Chondrocyte (in vitro differentiated cells): Measurements from ENCODE around the gene FBRSL1. TPM values are rescaled to one million over a fixed set of nuclear protein-coding genes. Genes with fewer than 3 reads are reported as not detected.

Source experiments
- DNase-seq: peaks from one replicate; pipeline ENCODE4 v3.0.0; 2021; ENCODE audit warnings: mixed read lengths, low spot score
- H3K27ac Mint-ChIP-seq: one replicate; pipeline ENCODE4 v1.8.0; 2021; ENCODE audit warnings: mild to moderate bottlenecking, moderate library complexity, mixed read lengths; ENCODE audit not compliant: unreplicated experiment
- H3K27me3 Mint-ChIP-seq: 2 replicates; pipeline ENCODE4 v1.8.0; 2021; ENCODE audit warnings: low read depth, mixed read lengths
- H3K36me3 Mint-ChIP-seq: 2 replicates; pipeline ENCODE4 v1.8.0; 2021; ENCODE audit warnings: low read depth, mixed read lengths
- H3K4me1 Mint-ChIP-seq: 2 replicates; pipeline ENCODE4 v1.8.0; 2021; ENCODE audit warnings: low read depth, mild to moderate bottlenecking, mixed read lengths
- H3K4me3 Mint-ChIP-seq: one replicate; pipeline ENCODE4 v1.8.0; 2021; ENCODE audit warnings: mild to moderate bottlenecking, moderate library complexity, mixed read lengths; ENCODE audit not compliant: unreplicated experiment
- H3K9me3 Mint-ChIP-seq: 2 replicates; pipeline ENCODE4 v1.8.0; 2021; ENCODE audit warnings: low read depth, mixed read lengths
- CTCF ChIP-seq: fragments of 200-600 bp; sonication (generic); IDR thresholded peaks from 2 replicates; pipeline ENCODE4 v1.5.0; 2021; ENCODE audit warnings: antibody characterized with exemption, mild to moderate bottlenecking, moderate library complexity
- total RNA-seq: library from RNA; stranded (reverse); gene quantifications from 3 replicates; pipeline ENCODE4 v1.2.1, GENCODE V29; 2021

FBRSL1 gene
- total RNA-seq, 1 donor from 2014 or later, result 41.1 TPM

- Mint-ChIP-seq H3K27ac (peak overlapping the region; percentile 29), H3K4me3 (peak overlapping the region; percentile 74), H3K9me3 (no peaks in the 10 kb centered on the region), H3K36me3 (no peaks in the 10 kb centered on the region), H3K4me1 (peaks cover 40% of the 10 kb centered on the region), H3K27me3 (no peaks in the 10 kb centered on the region)
- no peak for DNase-seq
- TF ChIP-seq CTCF, result no peak
Measured at GRCh38 chr12:132491138-132491663, 1.2 kb downstream of the FBRSL1 start.

- H3K4me3 Mint-ChIP-seq, result peak overlapping the region; percentile 74
- H3K36me3 Mint-ChIP-seq, result no peaks in the 10 kb centered on the region
- peaks cover 40% of the 10 kb centered on the region for H3K4me1 Mint-ChIP-seq
- no peaks in the 10 kb centered on the region for H3K9me3 Mint-ChIP-seq
- no peak for DNase-seq
- no peaks in the 10 kb centered on the region for H3K27me3 Mint-ChIP-seq
- H3K27ac Mint-ChIP-seq, result no peak overlapping the region
- no peak for TF ChIP-seq CTCF
Measured at GRCh38 chr12:132491761-132492378, 1.9 kb downstream of the FBRSL1 start.

- Mint-ChIP-seq H3K27me3 (no peaks in the 10 kb centered on the region), H3K36me3 (no peaks in the 10 kb centered on the region), H3K9me3 (no peaks in the 10 kb centered on the region), H3K27ac (no peak overlapping the region), H3K4me3 (peak overlapping the region; percentile 74), H3K4me1 (peaks cover 40% of the 10 kb centered on the region)
- no peak for DNase-seq
- no peak for TF ChIP-seq CTCF
Measured at GRCh38 chr12:132492522-132492921, 2.6 kb downstream of the FBRSL1 start.

DNA sequence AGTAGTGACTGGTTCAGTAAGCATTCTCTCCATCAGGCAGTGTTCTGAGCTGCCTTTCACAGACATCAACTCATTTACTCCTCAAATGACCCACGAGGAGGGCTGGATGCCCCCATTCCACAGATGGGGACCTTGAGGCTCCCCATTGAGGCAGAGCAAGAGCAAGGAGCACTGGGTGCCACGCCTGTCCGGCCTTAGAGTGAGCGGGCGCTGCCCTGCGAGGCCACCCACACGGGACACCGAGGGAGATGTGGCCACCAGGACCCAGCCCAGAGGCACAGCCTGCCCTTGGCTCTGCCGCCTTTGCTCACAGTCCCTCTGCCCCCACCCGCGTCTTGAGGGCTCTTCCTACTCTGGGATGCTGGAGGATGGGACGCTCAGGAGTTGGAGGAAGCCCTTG, 3.0 kb downstream of the FBRSL1 start:
- no peaks in the 10 kb centered on the region for H3K27me3 Mint-ChIP-seq
- H3K36me3 Mint-ChIP-seq, result no peaks in the 10 kb centered on the region
- no peak overlapping the region for H3K4me3 Mint-ChIP-seq
- no peak overlapping the region for H3K27ac Mint-ChIP-seq
- peaks cover 40% of the 10 kb centered on the region for H3K4me1 Mint-ChIP-seq
- no peak for TF ChIP-seq CTCF
- H3K9me3 Mint-ChIP-seq, result no peaks in the 10 kb centered on the region
- DNase-seq, result no peak

GRCh38 chr12:132493482-132494178, 3.7 kb downstream of the FBRSL1 start:
- Mint-ChIP-seq H3K4me1 (peaks cover 37% of the 10 kb centered on the region), H3K4me3 (no peak overlapping the region), H3K36me3 (no peaks in the 10 kb centered on the region), H3K9me3 (no peaks in the 10 kb centered on the region), H3K27ac (no peak overlapping the region), H3K27me3 (no peaks in the 10 kb centered on the region)
- DNase-seq, result no peak
- no peak for TF ChIP-seq CTCF
